ENCODE measurements around the gene TP63. TPM values are rescaled to one million over a fixed set of nuclear protein-coding genes. Genes with fewer than 3 reads are reported as not detected.

The TP63 gene
- total RNA-seq, 1 experiment from 2014 or later, result 0.06 TPM

- no peak for DNase-seq (ENCODE audit: low read depth)
Measured at GRCh38 chr3:189776149-189776824, 145.1 kb downstream of the TP63 start.

DNA sequence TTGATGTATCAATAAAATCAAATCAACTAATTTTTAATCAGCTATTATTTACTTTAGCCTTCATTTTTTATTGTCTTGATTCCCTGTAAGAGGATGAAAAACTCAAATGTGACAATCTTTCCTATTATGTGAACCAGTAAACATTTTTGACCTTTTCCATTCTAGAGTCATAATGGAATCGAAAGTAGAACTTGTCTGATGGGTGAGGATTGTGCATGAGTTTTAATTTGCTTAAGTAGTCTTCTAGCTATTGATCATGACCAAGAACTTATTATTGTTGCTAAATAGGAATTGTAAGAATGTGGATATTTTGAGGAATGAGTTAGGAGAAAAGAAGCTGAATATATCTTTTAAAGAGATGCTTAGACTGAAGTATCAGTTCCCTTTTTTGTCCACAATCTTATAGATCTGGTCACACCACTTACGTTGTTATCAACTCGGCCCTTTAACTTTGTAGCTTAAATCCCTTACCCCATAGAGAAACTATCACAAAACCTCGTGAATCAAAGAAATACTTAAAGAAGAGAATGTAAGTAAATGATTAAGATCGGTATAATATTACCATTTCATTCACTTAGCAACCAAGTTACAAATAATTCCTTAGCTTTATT lies 147.3 kb downstream of the TP63 start:
- DNase-seq (ENCODE audit: low read depth), result no peak

DNA sequence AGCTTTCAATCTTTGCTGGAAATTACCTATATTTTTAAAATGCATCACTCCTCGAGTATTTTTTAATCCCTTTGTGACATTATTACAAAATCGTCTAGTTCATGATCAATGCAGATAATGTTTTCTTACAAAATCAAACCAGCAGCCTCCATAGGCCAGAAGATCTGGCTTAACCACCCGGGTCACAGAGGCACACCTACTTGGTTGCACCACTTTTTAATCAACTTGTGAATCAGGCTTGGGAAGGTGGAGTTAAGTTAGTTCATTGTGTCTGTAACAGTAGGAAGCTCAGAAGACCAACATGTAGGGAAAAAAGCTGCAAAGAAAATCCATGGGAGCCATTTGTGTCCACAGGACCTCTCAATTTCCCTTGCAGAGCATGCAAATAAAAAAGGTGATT lies 148.0 kb downstream of the TP63 start:
- DNase-seq (ENCODE audit: low read depth), result no peak

DNA sequence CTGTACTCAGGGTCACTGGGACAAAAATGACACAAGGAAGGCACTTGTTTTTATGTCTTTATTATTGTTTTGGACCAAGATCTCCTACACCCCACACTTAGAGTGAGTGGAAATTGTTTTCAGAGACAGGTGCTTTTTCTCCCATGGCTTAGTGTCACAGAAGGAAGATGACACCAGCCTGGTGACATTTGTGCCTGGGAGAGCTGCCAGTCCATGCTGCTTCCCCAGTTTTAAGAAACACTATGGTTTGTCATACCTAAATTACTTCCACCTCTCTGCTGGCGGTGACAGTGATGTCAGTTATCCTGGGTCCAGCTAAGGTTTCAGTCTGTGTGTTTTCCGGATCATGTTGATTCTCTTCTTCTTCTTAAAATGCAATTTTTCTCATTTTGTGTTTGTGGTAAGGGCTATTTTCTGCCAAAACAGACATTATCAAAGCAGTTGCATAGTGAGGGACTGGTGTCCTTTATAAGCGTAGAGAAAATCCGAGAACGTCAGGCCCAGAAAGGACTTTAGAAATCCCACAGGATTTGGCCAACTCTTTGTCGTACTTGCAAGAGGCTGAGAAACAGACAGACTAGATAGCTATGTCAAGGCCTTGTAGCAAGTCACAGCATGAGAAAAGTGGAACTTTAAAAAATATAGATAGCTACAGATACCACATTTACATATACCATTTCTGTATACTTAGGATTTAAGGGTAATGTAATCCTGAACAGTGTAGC lies 149.5 kb downstream of the TP63 start:
- no peak for DNase-seq (ENCODE audit: low read depth)

DNA sequence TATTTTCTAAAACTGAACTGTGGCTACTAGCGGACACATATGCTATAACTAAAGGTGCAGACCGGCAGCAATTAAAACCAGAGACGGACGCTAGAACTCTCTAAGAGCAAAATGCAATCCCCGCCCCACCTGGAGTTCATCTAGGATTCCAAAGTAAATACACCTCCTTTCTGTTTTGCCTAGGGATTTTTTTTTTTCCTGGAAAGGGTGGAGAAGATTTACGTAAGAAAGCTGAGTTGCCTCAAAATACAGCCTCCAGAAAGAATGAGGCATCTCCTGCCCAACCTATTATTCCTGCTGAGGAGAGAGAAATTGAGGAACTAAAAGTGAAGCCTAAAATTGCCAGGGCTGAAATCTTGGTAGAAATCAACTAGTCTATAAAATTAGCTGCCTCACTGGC lies 150.2 kb downstream of the TP63 start:
- no peak for DNase-seq (ENCODE audit: low read depth)

DNA sequence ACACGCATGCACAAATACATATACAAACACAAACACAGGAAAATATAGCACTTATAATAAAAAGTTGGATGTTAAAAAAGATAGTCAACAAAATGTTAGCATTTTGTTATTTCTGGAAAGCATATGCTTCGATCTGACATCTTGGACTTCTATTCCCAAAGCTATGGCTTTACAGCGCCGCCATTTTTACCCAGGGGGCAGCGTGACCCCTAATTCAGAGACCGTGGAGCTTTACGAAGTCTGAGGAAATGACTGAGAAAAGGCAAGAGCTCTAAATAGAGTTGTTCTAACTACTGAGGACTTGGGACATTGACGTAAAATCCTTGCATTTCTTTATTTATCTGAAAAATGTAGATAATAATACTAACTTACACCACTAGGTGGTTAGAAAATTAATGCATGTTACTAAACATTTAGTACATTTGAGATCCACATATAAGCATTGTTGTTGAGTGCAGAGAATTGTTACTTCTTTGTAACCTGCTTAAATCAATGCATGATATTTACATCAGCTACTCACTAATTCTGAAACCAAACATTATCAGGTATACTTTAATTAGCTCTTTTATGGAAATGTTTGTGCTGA lies 155.4 kb downstream of the TP63 start:
- no peak for DNase-seq (ENCODE audit: low read depth)

DNA sequence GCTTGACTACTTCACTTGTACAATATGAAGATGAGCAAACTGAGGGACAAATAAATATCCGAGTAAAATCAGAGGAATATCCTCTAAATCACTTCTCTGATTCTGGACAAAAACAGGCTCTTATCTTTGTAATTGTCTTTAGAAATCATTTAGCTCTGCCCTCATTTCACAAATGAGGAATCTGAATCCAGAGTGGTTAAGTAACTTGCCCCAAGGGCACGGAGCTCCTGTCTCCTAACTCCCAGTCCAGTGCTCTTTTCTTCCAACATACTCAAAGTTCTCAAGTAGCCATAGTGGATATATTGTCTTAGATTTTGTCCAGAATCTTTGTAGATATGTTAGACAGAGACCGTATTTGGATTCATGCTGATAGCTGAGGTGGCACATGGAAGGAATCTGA lies 156.0 kb downstream of the TP63 start:
- no peak for DNase-seq (ENCODE audit: low read depth)

DNA sequence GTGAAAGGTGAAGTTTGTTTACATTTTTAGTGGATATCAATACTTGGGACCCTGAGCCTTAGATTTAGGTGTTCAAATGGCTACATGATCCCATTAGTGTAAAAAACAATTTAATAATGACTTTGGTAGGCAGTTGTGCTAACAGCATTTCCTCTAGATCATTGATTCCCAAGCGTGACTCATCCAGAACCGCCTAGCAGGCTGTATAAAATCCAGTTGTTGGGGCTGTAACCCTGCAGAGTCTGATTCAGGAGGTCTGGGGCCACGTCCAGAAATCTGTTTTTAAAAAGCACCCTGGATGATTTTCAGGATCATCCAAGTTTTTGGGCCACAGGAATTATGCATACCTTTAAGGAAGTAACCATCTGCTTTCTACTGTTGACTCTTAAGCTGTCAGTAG lies 156.4 kb downstream of the TP63 start:
- DNase-seq (ENCODE audit: low read depth), result peak; percentile 39

GRCh38 chr3:189789432-189789831 lies 158.2 kb downstream of the TP63 start:
- no peak for DNase-seq (ENCODE audit: low read depth)

DNA sequence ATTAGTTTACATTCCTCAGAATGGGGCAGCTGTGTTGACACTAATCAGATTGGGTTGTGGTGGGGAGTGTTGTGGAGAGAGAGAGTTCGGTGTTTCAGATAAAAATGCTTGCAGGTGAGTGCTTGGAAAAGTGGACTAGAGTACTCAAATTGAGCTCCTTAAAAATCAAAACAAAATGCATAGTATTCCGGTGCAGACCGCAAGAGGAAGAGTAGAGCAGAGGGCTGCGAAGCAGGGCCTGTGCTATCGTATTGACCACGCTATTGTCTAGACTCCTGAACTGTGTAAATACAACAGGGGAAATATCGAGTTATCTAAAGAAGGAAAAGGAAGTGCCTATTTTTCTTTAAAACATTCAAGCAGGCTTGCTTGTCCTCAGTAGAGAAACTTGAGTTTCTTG lies 159.5 kb downstream of the TP63 start:
- DNase-seq (ENCODE audit: low read depth), result no peak

GRCh38 chr3:189792046-189792929 lies 161.1 kb downstream of the TP63 start:
- DNase-seq (ENCODE audit: low read depth), result no peak

GRCh38 chr3:189794518-189794917 lies 163.3 kb downstream of the TP63 start:
- DNase-seq (ENCODE audit: low read depth), result no peak

- no peak for DNase-seq (ENCODE audit: low read depth)
Measured at GRCh38 chr3:189797103-189797750, 166.0 kb downstream of the TP63 start.

GRCh38 chr3:189799366-189799765 lies 168.2 kb downstream of the TP63 start:
- DNase-seq (ENCODE audit: low read depth), result no peak

- no peak for DNase-seq (ENCODE audit: low read depth)
Measured at GRCh38 chr3:189800436-189800835, 169.2 kb downstream of the TP63 start.

GRCh38 chr3:189803254-189803653 lies 172.1 kb downstream of the TP63 start:
- DNase-seq (ENCODE audit: low read depth), result no peak

DNA sequence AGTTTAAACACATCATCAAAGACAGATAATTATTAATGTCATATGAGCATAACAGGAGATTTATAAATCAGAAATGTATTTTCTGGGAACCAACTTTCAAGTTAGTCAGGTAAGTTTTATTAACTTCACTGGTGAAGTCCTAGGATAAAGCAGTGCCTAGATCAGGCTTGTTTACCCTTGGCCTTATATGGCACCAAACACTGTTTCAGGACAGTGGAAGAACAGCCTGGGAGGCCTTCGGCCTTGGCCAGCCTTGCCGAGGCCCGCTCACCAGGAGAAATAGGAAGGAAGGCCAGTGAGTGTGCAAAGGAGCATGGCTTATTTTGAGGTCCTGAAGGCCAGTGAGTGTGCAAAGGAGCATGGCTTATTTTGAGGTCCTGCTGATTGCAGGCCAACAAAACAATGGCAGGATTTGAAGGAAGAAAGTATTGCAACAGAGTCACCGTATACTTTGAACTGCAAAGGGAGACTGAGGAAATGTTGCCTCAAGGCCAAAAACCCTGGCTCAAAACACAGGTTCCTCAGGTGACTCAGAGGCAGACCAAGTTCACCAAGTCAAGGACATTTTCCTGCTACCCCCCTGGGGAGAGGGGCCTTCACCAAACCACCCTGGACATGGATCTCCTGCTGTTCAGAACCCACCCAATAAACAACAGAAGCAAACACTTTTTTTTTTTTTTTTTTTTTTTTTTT lies 174.3 kb downstream of the TP63 start:
- no peak for DNase-seq (ENCODE audit: low read depth)

GRCh38 chr3:189806171-189806951 lies 175.2 kb downstream of the TP63 start:
- no peak for DNase-seq (ENCODE audit: low read depth)

- DNase-seq (ENCODE audit: low read depth), result no peak
Measured at GRCh38 chr3:189808246-189809007, 177.2 kb downstream of the TP63 start.

All from HT1080 (cell line).